Activated CD4-positive, alpha-beta T cell treated with anti-CD3 and anti-CD28 coated beads for 36 hours (primary cell): ENCODE results near the gene IL1R1. TPM values are rescaled to one million over a fixed set of nuclear protein-coding genes. Genes with fewer than 3 reads are reported as not detected.

Experiments used
- total RNA-seq, 2 experiments: library from RNA; stranded (reverse); gene quantifications; one replicate each; pipeline ENCODE4 v1.2.3, GENCODE V29; 2021

Gene IL1R1
- total RNA-seq, 2 experiments from 2014 or later: 20.8 to 21.8 TPM

Other genes with a start within 250 kb of the IL1R1 start
- 10 to 100 TPM; 21.4 to 25.4 TPM for gene IL1R2, start 150.8 kb upstream of the IL1R1 start, total RNA-seq
- 1 to 10 TPM; 1.5 to 1.7 TPM for gene IL1RL2, start 44.3 kb downstream of the IL1R1 start, total RNA-seq
- under 1 TPM; 0.26 to 0.27 TPM for gene IL1RL1, start 168.8 kb downstream of the IL1R1 start, total RNA-seq
- 10 to 100 TPM; 22.4 to 23.4 TPM for gene IL18R1, start 213.1 kb downstream of the IL1R1 start, total RNA-seq